Fibroblast of lung (primary cell): ENCODE measurements around the gene GOT1.

Experiments used
- CTCF ChIP-seq, 2 donors: IDR thresholded peaks in 1 of 2; conservative IDR thresholded peaks in 1 of 2; 1 replicate in 1 of 2; 2 replicates in 1 of 2; pipeline ENCODE4 v1.5.1; 2011 to 2012; ENCODE audit warnings: low read length in 2 of 2, control low read depth in 1 of 2, inconsistent platforms in 1 of 2, low read depth in 1 of 2, mild to moderate bottlenecking in 1 of 2
- EZH2 ChIP-seq: IDR thresholded peaks from 2 replicates; pipeline ENCODE4 v1.5.1; 2012; ENCODE audit warnings: low read length, control low read depth, mild to moderate bottlenecking; ENCODE audit errors: missing control alignments

DNA sequence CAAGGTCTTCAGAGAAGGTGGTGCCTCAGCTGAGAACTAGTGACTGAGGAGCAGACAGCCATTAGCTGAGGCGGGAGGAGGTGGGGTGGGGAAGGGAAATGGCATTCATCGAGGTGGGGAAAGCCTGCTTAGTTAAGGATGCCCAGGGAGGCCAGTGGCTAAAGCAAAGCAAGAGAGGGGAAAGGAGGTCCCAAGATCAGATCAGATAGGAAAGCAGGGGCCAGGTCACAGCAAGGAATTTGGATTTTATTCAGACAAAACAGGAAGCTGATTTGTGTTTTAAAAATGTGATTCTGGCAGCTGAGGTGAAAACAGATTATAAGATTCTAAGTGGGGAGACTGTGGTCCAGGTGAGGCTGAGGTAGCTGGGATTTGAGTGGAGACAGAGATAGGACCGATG lies 55.5 kb downstream of the GOT1 start:
- TF ChIP-seq CTCF (conservative IDR thresholded peaks at IDR 0.05 in 1 of 2, IDR thresholded peaks at IDR 0.05 in 1 of 2; ENCODE audit: low read depth in 1 of 2, low read length in 2 of 2) (no peak), EZH2 (no peak)
